ENCODE measurements around the gene RFWD3.
A peak's percentile ranks its signal among the peaks of the same experiment; 100 is the strongest.
"Not testable (repeated sequence)": the region's sequence is repeated elsewhere in the genome, so short reads cannot be mapped to it uniquely, and the experiment has no call there.

RFWD3 gene, protein sequence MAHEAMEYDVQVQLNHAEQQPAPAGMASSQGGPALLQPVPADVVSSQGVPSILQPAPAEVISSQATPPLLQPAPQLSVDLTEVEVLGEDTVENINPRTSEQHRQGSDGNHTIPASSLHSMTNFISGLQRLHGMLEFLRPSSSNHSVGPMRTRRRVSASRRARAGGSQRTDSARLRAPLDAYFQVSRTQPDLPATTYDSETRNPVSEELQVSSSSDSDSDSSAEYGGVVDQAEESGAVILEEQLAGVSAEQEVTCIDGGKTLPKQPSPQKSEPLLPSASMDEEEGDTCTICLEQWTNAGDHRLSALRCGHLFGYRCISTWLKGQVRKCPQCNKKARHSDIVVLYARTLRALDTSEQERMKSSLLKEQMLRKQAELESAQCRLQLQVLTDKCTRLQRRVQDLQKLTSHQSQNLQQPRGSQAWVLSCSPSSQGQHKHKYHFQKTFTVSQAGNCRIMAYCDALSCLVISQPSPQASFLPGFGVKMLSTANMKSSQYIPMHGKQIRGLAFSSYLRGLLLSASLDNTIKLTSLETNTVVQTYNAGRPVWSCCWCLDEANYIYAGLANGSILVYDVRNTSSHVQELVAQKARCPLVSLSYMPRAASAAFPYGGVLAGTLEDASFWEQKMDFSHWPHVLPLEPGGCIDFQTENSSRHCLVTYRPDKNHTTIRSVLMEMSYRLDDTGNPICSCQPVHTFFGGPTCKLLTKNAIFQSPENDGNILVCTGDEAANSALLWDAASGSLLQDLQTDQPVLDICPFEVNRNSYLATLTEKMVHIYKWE

DNA sequence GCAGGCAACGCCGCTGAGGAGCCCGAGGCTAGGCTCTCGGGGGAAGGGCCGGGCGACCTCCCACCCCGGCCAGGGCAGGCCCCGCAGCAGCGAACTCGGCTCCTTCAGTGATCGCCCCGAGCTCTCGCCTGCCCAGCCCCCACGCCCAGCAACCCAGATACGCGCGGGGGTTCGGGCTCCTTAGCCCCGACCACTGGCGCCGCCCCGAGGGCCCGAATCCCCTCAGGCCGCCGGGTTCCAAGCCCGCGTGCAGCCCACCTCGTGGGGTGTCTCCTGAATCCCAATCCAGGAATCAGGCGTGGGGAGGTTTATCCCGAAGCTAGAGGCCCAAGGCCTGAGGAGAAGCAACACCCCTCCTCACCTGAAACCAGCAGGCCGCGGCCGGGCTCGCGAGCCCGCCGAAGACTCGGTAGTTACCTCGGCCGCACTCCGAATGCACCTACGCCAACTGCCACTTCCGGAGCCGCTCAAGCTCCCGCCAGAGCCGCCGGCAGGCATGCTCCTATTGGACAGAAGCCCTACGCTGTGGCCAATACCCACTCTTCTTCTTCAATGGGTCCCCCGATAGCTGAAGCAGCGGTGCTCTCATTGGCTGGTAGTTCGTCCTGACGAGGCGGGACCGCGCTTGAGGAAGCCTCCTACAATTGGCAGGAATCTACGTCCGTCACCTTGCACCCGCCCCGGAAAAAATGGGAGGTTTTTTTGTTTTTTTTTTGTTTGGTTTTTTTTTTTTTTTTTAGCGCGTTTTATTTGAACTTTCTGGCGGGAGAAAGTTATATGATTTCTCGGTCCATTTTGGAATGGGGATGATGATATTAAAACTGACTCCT lies at the start of gene RFWD3:
RFWD3 (minus strand) TSS at position 453 of the 830 bp plus-strand sequence. CDS start 5,428 bp downstream, outside the sequence.
- peak; percentile 86 for DNase-seq (ENCODE audit: low read depth)

DNA sequence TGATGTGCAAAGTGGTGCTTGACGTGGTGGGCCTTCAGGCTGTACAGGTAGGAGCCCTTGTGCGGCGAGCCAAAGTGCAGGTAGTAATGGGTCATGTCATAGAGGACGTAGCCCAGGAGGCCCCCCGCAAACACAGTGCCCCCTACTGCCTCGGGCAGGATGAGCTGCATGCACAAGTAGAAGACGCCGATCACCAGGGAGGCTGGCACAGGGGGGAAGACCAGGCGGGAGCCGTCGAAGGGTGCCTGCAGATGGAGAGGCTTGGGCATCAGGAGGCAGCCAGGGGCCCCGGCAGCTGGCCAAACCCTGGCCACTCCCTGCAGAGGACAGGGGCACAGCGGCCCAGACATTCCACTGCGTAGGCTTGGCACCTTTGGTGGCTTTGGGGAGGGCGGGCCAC lies 49.7 kb upstream of the RFWD3 start:
- no peak for DNase-seq (ENCODE audit: low read depth)

DNA sequence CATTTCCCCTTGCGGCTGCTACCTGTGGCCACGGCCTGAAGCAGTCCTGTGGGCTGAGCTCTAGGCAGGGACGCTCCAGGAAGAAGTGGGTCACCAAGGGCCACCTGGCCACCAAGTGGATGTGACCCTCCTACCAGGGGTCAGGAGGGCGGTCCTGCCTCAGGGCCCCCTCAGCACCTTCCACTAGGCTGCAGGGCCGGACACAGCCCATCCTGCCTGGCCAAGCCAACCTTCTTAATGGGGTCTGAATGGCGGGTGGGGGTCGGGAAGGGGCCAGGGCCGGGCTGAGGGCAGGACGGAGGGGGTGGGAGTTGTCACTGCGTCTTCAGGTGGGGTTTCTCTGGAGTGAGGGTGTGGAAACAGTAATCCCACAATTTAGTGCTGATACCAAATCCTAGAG lies 47.2 kb upstream of the RFWD3 start:
- no peak for DNase-seq (ENCODE audit: low read depth)

- no peak for DNase-seq (ENCODE audit: low read depth)
Observed at GRCh38 chr16:74713325-74713724, 46.6 kb upstream of the RFWD3 start.

GRCh38 chr16:74711938-74712337 lies 45.3 kb upstream of the RFWD3 start:
- no peak for DNase-seq (ENCODE audit: low read depth)

- no peak for DNase-seq (ENCODE audit: low read depth)
Observed at GRCh38 chr16:74710401-74710800, 43.7 kb upstream of the RFWD3 start.

GRCh38 chr16:74709441-74709877 lies 42.8 kb upstream of the RFWD3 start:
- peak; percentile 53 for DNase-seq (ENCODE audit: low read depth)

DNA sequence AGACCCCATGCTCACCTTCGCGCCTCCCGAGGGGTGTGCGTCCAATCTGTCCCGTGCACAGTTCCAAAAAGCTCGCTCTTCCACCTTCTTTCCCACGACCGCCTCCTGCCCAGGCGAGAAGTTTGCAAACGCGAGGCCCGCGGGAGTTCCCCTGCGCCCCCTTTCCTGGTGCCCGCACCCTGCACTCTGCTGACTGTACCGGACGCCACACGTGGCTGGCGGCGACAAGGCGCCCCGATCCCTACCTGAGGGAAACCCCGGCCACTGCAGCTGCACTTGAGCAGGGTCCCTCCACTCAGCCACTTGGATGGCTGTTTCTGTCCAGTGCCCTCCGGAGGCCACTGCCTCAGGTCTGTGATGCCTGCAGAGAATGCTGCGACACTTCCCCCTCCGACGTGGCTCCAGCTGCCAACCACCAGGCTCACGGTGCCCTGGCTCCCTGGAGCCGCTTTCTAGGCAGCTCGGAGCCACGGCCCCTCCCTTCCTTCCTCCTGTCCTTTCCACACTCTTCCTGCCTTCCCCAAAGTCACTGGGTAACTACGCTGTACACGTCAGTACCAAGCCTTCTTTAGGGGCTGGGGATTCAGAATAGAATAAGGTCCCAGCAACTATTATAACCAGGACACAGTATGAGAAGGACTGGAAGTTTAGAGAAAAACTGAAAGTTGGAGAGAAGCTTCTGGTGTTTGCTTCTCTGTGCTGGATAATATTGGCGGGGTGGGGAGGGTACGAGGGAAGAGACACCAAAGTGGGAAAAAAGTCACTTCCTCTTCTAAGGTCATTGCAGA lies 34.0 kb upstream of the RFWD3 start, which contains the start of gene MLKL:
MLKL (minus strand) TSS at position 425 of the 788 bp plus-strand sequence. CDS start 5,105 bp downstream, outside the sequence.
- DNase-seq (ENCODE audit: low read depth), result peak; percentile 33

DNA sequence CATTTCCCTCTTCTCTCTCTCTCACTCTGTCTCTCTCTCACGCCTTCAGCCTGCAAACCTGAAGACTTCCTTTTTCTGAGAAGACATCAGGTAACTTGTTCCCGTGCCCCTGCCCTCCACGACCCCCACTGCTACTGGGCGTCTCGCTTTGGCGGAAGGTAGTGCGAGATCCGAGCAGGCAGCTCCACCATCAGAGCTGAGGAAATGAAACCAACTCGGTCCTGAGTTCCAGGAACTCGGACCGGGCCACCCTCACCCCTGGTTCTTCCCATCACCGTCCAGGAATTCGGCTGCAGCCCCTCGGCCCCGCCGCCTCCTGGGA lies 33.4 kb upstream of the RFWD3 start:
- no peak for DNase-seq (ENCODE audit: low read depth)

GRCh38 chr16:74699666-74700065 lies 33.0 kb upstream of the RFWD3 start:
- no peak for DNase-seq (ENCODE audit: low read depth)

DNA sequence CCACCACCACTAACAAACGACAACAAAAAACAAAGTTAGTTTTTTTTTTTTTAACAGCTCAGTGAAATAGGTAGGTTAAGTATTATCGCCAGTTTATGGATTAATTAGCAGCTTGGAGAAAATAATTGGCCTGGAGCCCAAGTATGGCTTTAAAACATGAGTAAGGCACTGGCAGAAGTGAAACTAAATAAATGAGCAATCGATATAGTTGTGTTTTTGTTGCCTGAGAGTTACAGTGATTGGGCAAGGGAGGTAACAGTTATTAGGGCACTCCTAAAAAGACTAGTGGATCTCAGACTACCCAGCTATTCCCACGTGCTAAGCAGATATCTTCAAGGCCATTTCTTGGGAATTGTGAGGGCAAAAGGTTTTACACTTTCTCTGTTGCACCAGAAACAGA lies 31.5 kb upstream of the RFWD3 start:
- DNase-seq (ENCODE audit: low read depth), result no peak

- no peak for DNase-seq (ENCODE audit: low read depth)
Observed at GRCh38 chr16:74695450-74696422, 29.1 kb upstream of the RFWD3 start.

DNA sequence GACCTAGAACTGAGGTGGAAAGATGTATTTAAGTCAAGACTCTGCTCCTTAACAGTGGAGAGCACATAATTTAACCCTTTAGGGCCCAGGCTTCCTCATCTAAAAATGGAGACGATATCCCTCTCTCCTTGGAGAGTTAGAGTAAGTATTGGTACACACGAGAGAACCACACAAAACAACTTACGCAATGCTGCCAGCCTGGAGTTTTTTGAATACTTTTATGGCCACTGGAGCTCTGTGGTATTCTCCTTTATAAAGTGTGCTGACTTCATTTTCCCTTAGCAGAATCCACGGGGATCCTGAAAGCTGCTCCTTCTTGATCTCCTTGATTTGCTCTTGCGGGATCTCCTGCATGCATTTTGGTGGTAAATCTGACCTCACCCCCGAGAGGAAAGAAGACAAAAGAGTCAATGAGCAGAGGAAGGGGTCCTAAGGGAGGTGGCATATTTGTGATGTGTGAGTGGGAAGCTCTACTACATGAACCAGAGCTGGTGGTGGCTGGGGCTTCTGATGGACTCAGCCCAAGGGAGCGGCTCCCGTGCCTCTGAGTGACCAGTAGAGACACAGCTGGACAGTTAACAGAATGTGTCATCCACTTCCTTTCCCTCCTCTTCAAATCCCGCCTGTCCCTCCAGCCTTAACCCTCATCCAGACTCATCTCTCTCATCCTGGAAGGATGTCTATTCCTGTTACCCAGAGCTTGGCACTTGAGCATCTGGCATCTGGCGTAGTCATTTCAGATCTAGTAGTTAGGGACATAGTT lies 24.6 kb upstream of the RFWD3 start:
- DNase-seq (ENCODE audit: low read depth), result no peak

GRCh38 chr16:74682556-74682955 lies 15.9 kb upstream of the RFWD3 start:
- no peak for DNase-seq (ENCODE audit: low read depth)

- no peak for DNase-seq (ENCODE audit: low read depth)
Observed at GRCh38 chr16:74680681-74681080, 14.0 kb upstream of the RFWD3 start.

GRCh38 chr16:74679983-74680382 lies 13.3 kb upstream of the RFWD3 start:
- no peak for DNase-seq (ENCODE audit: low read depth)

DNA sequence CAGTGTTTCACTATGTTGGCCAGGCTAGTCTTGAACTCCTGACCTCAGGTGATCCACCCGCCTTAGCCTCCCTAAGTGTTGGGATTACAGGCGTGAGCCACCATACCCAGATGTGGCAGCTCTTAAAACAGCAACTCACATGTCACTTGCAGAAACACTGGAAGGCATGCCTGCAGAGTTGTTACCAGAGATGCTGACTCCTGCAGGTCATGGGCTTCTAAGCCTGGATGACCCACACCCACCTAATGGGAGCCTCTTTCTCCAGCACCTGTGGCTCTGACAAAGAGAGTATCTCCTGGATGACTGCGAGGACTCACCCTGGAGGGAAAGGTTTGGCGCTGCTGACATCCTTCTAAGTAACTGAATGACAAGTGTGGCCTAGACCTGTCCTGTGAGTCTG lies 11.2 kb upstream of the RFWD3 start:
- DNase-seq (ENCODE audit: low read depth), result no peak

DNA sequence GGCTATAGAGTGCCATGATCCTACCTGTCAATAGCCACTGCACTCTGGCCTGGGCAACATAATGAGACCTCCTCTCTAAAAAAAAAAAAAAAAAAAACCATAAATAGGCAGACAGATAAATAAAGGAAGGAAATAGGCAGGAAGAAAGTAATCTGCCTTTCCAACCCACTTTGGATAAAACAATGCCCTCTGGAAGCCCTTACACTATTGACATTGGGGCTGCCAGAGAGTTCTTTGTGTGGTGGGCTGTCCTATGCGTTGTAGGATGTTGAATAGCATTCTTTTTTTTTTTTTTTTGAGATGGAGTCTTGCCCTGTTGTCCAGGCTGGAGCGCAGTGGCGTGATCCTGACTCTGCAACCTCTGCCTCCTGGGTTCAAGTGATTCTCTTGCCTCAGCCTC lies 7.2 kb upstream of the RFWD3 start:
- DNase-seq (ENCODE audit: low read depth), result no peak

GRCh38 chr16:74668877-74669276 lies 2.2 kb upstream of the RFWD3 start:
- not testable (repeated sequence) for DNase-seq (ENCODE audit: low read depth)

Data from stimulated activated CD8-positive, alpha-beta memory T cell treated with anti-CD3 and anti-CD28 coated beads, Interleukin-7, amount 100 ng/mL, for 24 hours (primary cell).